OCI-LY7 (cell line): ENCODE data around the gene EIF4B.

Source experiments
- EZH2phosphoT487 ChIP-seq: fragments of 200-600 bp; sonication (generic); IDR thresholded peaks from 2 replicates; pipeline ENCODE4 v1.6.1; 2018; ENCODE audit warnings: low read depth, borderline replicate concordance, mild to moderate bottlenecking, mixed run types, antibody characterized with exemption, low read length, moderate library complexity, mixed read lengths
- TF ChIP-seq, protein P1 (sequence below): fragments of 200-600 bp; sonication (generic); conservative IDR thresholded peaks from 2 replicates; pipeline ENCODE4 v1.5.1; 2014; ENCODE audit warnings: mild to moderate bottlenecking, antibody characterized with exemption, low read length, moderate library complexity, mixed read lengths

DNA sequence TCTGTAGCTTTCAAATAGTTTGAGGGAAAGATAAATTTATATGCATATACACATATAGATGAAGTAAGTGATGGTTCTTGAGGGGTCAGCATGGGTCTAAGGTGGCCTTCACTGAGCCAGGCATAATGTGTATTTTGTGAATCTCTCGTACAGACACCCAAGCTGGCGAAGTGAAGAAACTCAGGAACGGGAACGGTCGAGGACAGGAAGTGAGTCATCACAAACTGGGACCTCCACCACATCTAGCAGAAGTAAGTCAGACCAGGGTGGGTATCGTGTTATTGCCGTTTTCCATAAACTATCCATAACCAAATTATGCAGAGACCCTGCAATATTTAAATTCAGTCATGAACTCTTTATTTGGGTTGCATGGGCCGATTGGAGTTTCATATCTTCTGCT is 28.2 kb downstream of the EIF4B start:
- TF ChIP-seq, protein P1, sequence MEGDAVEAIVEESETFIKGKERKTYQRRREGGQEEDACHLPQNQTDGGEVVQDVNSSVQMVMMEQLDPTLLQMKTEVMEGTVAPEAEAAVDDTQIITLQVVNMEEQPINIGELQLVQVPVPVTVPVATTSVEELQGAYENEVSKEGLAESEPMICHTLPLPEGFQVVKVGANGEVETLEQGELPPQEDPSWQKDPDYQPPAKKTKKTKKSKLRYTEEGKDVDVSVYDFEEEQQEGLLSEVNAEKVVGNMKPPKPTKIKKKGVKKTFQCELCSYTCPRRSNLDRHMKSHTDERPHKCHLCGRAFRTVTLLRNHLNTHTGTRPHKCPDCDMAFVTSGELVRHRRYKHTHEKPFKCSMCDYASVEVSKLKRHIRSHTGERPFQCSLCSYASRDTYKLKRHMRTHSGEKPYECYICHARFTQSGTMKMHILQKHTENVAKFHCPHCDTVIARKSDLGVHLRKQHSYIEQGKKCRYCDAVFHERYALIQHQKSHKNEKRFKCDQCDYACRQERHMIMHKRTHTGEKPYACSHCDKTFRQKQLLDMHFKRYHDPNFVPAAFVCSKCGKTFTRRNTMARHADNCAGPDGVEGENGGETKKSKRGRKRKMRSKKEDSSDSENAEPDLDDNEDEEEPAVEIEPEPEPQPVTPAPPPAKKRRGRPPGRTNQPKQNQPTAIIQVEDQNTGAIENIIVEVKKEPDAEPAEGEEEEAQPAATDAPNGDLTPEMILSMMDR = no peak
- no peak for TF ChIP-seq EZH2phosphoT487
